ENCODE results near the gene PRICKLE2.
"Not testable (repeated sequence)": the region's sequence is repeated elsewhere in the genome, so short reads cannot be mapped to it uniquely, and the experiment has no call there.

The PRICKLE2 gene

GRCh38 chr3:64093825-64094712 lies 131.2 kb downstream of the PRICKLE2 start:
- DNase-seq = no peak

- no peak for DNase-seq
Observed at GRCh38 chr3:64093211-64093610, 132.1 kb downstream of the PRICKLE2 start.

- DNase-seq = no peak
Observed at GRCh38 chr3:64091501-64091900, 133.8 kb downstream of the PRICKLE2 start.

- not testable (repeated sequence) for DNase-seq
Observed at GRCh38 chr3:64089386-64089785, 135.9 kb downstream of the PRICKLE2 start.

GRCh38 chr3:64088408-64089205 lies 136.7 kb downstream of the PRICKLE2 start:
- DNase-seq = no peak

- DNase-seq = no peak
Observed at GRCh38 chr3:64086479-64087252, 138.6 kb downstream of the PRICKLE2 start.

GRCh38 chr3:64084640-64085039 lies 140.6 kb downstream of the PRICKLE2 start:
- no peak for DNase-seq

- no peak for DNase-seq
Observed at GRCh38 chr3:64083575-64083974, 141.7 kb downstream of the PRICKLE2 start.

GRCh38 chr3:64082961-64083541 lies 142.2 kb downstream of the PRICKLE2 start:
- no peak for DNase-seq

- DNase-seq = no peak
Observed at GRCh38 chr3:64082411-64082810, 142.9 kb downstream of the PRICKLE2 start.

- no peak for DNase-seq
Observed at GRCh38 chr3:64081235-64081630, 144.0 kb downstream of the PRICKLE2 start.

- DNase-seq = no peak
Observed at GRCh38 chr3:64080616-64081234, 144.5 kb downstream of the PRICKLE2 start.

GRCh38 chr3:64079369-64080150 lies 145.7 kb downstream of the PRICKLE2 start:
- DNase-seq = no peak

GRCh38 chr3:64078966-64079365 lies 146.3 kb downstream of the PRICKLE2 start:
- no peak for DNase-seq

- DNase-seq = no peak
Observed at GRCh38 chr3:64074895-64075679, 150.2 kb downstream of the PRICKLE2 start.

GRCh38 chr3:64074060-64074459 lies 151.2 kb downstream of the PRICKLE2 start:
- DNase-seq = no peak

- DNase-seq = no peak
Observed at GRCh38 chr3:64073158-64073761, 152.0 kb downstream of the PRICKLE2 start.

GRCh38 chr3:64072126-64072525 lies 153.1 kb downstream of the PRICKLE2 start:
- DNase-seq = no peak

GRCh38 chr3:64070704-64071103 lies 154.6 kb downstream of the PRICKLE2 start:
- DNase-seq = no peak
